GM21367 (cell line): ENCODE results near the gene CD3G.
A peak's percentile ranks its signal among the peaks of the same experiment; 100 is the strongest.
"Not testable (repeated sequence)": the region's sequence is repeated elsewhere in the genome, so short reads cannot be mapped to it uniquely, and the experiment has no call there.

Experiments used
- ATAC-seq: cut with Tn5 transposase; IDR thresholded peaks from one replicate; pipeline ENCODE4 v1.9.1; 2021; ENCODE audit not compliant: unreplicated experiment

The CD3G gene

GRCh38 chr11:118374729-118375128 is 30.6 kb downstream of the CD3G start:
- ATAC-seq: no peak

GRCh38 chr11:118375978-118376377 is 31.8 kb downstream of the CD3G start:
- ATAC-seq: no peak

GRCh38 chr11:118379497-118379896 is 35.4 kb downstream of the CD3G start:
- no peak for ATAC-seq

GRCh38 chr11:118380571-118380970 is 36.4 kb downstream of the CD3G start:
- no peak for ATAC-seq

- ATAC-seq: no peak
Measured at GRCh38 chr11:118382954-118383353, 38.8 kb downstream of the CD3G start.

GRCh38 chr11:118383657-118384056 is 39.5 kb downstream of the CD3G start:
- no peak for ATAC-seq

- no peak for ATAC-seq
Measured at GRCh38 chr11:118396097-118396501, 52.0 kb downstream of the CD3G start.

- no peak for ATAC-seq
Measured at GRCh38 chr11:118397448-118397847, 53.3 kb downstream of the CD3G start.

- ATAC-seq: no peak
Measured at GRCh38 chr11:118398791-118399559, 54.8 kb downstream of the CD3G start.

- ATAC-seq: peak; percentile 57
Measured at GRCh38 chr11:118401151-118401879, 57.2 kb downstream of the CD3G start, which contains the start of gene ATP5MG. ATP5MG (plus strand) TSS chr11:118401606; CDS start chr11:118401666, 60 bp downstream.

- peak; percentile 17 for ATAC-seq
Measured at GRCh38 chr11:118401880-118402590, 57.9 kb downstream of the CD3G start.

GRCh38 chr11:118402594-118402993 is 58.5 kb downstream of the CD3G start:
- not testable (repeated sequence) for ATAC-seq
